MM.1S (cell line): Measurements from ENCODE around the gene TAC1.

Experiments
- DNase-seq: peaks from one replicate; pipeline ENCODE4 v3.0.0-alpha.2; 2015
- H2AFZ ChIP-seq: fragments of 300-600 bp; sonication (generic); 2 replicates; pipeline ENCODE4 v1.6.0; 2016; ENCODE audit warnings: antibody characterized with exemption, low read length
- H3F3A ChIP-seq: fragments of 300-600 bp; sonication (generic); 2 replicates; pipeline ENCODE4 v1.6.1; 2016; ENCODE audit warnings: mild to moderate bottlenecking, antibody characterized with exemption, low read length, moderate library complexity, mixed read lengths; ENCODE audit not compliant: insufficient read depth
- H3K27ac ChIP-seq: fragments of 300-600 bp; sonication (generic); 2 replicates; pipeline ENCODE4 v1.5.1; 2016; ENCODE audit warnings: mild to moderate bottlenecking, low read length
- H3K27me3 ChIP-seq: fragments of 300-600 bp; sonication (generic); replicated peaks from 2 replicates; pipeline ENCODE4 v1.6.0; 2016; ENCODE audit warnings: low read length; ENCODE audit not compliant: insufficient read depth
- H3K36me3 ChIP-seq: fragments of 300-600 bp; sonication (generic); replicated peaks from 2 replicates; pipeline ENCODE4 v1.6.1; 2016; ENCODE audit warnings: mild to moderate bottlenecking, low read length, mixed read lengths; ENCODE audit not compliant: insufficient read depth
- H3K4me1 ChIP-seq: fragments of 300-600 bp; sonication (generic); 2 replicates; pipeline ENCODE4 v1.6.1; 2016; ENCODE audit warnings: low read length, mixed read lengths
- H3K4me2 ChIP-seq: fragments of 300-600 bp; sonication (generic); 2 replicates; pipeline ENCODE4 v1.6.0; 2016; ENCODE audit warnings: low read depth, low read length
- H3K4me3 ChIP-seq: fragments of 300-600 bp; sonication (generic); 2 replicates; pipeline ENCODE4 v1.5.1; 2016; ENCODE audit warnings: low read length, mixed read lengths
- H3K79me2 ChIP-seq: fragments of 300-600 bp; sonication (generic); 2 replicates; pipeline ENCODE4 v1.6.1; 2016; ENCODE audit warnings: mixed run types, low read length, mixed read lengths
- H3K9ac ChIP-seq: fragments of 300-600 bp; sonication (generic); 2 replicates; pipeline ENCODE4 v1.6.1; 2016; ENCODE audit warnings: low read length, mixed read lengths
- H3K9me2 ChIP-seq: fragments of 300-600 bp; sonication (generic); replicated peaks from 2 replicates; pipeline ENCODE4 v1.6.1; 2016; ENCODE audit warnings: mild to moderate bottlenecking, low read length, mixed read lengths; ENCODE audit not compliant: insufficient read depth
- H3K9me3 ChIP-seq: fragments of 300-600 bp; sonication (generic); replicated peaks from 2 replicates; pipeline ENCODE4 v1.6.1; 2016; ENCODE audit warnings: mild to moderate bottlenecking, low read length, mixed read lengths; ENCODE audit not compliant: insufficient read depth
- H4K20me1 ChIP-seq: fragments of 300-600 bp; sonication (generic); 2 replicates; pipeline ENCODE4 v1.6.1; 2016; ENCODE audit warnings: mild to moderate bottlenecking, low read length, moderate library complexity, mixed read lengths; ENCODE audit not compliant: insufficient read depth
- CTCF ChIP-seq: fragments of 300-600 bp; sonication (generic); IDR thresholded peaks from 2 replicates; pipeline ENCODE4 v1.5.1; 2016; ENCODE audit warnings: antibody characterized with exemption, low read length, mixed read lengths
- EZH2 ChIP-seq: fragments of 300-600 bp; sonication (generic); optimal IDR thresholded peaks from 2 replicates; pipeline ENCODE3; 2017; ENCODE audit warnings: low read depth, mild to moderate bottlenecking, antibody characterized with exemption, low read length, mixed read lengths
- EZH2phosphoT487 ChIP-seq: fragments of 300-600 bp; sonication (generic); IDR thresholded peaks from 2 replicates; pipeline ENCODE4 v1.6.1; 2018; ENCODE audit warnings: antibody characterized with exemption, low read length

TAC1 gene

DNA sequence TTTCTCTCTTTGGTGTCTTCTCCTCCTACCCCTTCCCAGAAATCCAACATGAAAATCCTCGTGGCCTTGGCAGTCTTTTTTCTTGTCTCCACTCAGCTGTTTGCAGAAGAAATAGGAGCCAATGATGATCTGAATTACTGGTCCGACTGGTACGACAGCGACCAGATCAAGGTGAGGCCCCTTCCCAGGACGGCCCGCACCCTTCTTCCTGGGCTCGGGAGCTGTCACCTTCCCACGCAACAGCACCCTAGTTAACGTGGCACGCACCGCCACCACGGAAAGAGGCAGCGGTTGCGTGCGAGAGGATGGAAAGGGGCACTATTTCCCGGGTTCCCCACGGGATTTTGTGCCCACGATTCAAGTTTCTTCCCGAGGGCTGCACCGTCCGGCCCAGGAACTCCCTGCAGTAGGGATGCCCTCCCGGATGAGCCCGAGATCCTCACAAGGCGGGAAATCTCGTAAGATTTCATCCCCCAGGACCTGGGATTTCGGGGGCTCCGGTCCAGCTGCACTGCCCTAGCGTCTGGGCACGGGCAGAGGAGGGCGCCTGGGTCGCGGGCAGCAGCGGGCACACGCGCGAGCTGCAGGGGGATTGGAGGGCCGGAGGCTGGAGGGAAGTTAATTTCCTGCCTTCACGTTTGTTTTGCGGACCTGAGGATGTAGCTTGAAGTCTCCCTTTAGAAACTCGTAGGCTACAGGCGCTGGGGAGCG is 834 bp downstream of the TAC1 start:
- Histone ChIP-seq H3K9me3 (no peaks in the 10 kb centered on the region), H3K4me1 (no peaks in the 10 kb centered on the region), H4K20me1 (no peaks in the 10 kb centered on the region), H3K27ac (no peak overlapping the region), H3K4me2 (peak overlapping the region; percentile 21; the same call in 1 of the 2 replicates), H3K4me3 (no peak overlapping the region), H3K9ac (no peak overlapping the region), H3K9me2 (no peaks in the 10 kb centered on the region), H3K79me2 (no peaks in the 10 kb centered on the region), H2AFZ (0 out of 2 replicates have a peak overlapping the region, but pooled peaks have one; percentile 27), H3K36me3 (no peaks in the 10 kb centered on the region), H3F3A (no peaks in the 10 kb centered on the region), H3K27me3 (no peaks in the 10 kb centered on the region)
- TF ChIP-seq EZH2phosphoT487 (no peak), CTCF (no peak), EZH2 (no peak)
- DNase-seq: no peak

DNA sequence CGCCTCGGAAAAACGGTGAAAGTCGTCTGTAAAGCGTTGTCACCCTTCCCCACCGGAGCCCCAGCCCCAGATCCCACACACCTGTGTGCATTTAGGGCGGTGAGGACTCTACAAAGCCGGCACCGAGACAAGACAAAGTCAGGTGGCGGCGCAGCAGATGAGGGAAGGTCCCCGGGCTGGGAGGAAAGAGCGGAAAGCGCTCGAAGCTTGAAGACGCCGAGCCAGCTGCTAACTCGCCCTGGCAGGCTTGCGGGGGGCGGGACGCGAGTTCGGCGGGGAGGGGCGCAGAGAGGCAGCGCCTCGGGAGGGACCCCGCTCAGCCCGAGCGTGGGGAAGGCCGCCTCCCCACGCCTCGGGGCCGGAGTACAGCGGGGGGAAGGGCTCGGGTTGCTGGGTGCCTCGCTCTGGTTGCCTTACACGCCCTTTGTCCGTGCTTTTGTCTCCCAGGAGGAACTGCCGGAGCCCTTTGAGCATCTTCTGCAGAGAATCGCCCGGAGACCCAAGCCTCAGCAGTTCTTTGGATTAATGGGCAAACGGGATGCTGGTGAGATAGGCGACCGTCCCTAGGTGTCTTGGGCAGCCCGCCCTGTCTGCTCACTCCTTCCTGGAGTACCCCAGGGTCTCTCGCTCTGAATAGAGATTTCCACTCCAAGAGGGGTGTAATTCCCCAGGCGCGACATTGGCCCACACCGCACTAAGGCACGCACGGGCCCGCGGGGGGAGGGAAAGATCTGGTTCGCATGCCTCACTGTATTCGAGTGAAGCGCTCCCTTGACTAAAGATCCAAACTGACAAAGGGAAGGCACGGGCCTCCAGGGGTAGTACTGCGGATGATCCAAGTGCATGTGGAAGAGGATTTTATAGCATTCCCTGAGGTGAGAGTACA is 1.6 kb downstream of the TAC1 start:
- Histone ChIP-seq H3K4me1 (no peaks in the 10 kb centered on the region), H3K9me3 (no peaks in the 10 kb centered on the region), H3K9me2 (no peaks in the 10 kb centered on the region), H4K20me1 (no peaks in the 10 kb centered on the region), H3K4me2 (peak overlapping the region; percentile 21; the same call in 1 of the 2 replicates), H3K27ac (no peak overlapping the region), H3K4me3 (no peak overlapping the region), H2AFZ (peak overlapping the region; percentile 27; the same call in 1 of the 2 replicates), H3K79me2 (no peaks in the 10 kb centered on the region), H3K36me3 (no peaks in the 10 kb centered on the region), H3F3A (no peaks in the 10 kb centered on the region), H3K9ac (no peak overlapping the region), H3K27me3 (no peaks in the 10 kb centered on the region)
- TF ChIP-seq CTCF (no peak), EZH2phosphoT487 (no peak), EZH2 (no peak)
- DNase-seq: no peak

DNA sequence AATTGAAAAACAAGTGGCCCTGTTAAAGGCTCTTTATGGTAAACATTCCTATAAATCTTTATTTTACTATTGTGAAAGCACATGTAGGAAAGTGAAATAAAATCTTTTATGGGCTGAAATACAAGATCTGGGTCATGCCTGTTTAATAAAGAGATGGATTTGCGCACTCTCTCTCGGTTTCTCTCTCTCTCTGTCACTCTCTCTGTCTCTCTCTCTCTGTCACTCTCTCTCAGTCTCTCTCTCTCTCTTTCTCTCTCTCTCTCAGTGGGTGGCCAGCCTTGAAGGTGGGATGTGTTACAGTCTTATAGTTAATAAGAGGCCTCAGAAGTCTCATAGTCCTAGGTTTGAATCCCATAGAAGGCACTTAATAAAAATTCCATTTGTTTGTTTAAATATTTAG is 2.4 kb downstream of the TAC1 start:
- TF ChIP-seq CTCF: no peak
- TF ChIP-seq EZH2phosphoT487: no peak
- TF ChIP-seq EZH2: no peak
- Histone ChIP-seq H4K20me1 (no peaks in the 10 kb centered on the region), H3K4me1 (no peaks in the 10 kb centered on the region), H3F3A (no peaks in the 10 kb centered on the region), H3K36me3 (no peaks in the 10 kb centered on the region), H3K27me3 (no peaks in the 10 kb centered on the region), H3K4me3 (no peak overlapping the region), H3K9me2 (no peaks in the 10 kb centered on the region), H3K4me2 (no peak overlapping the region), H3K9me3 (no peaks in the 10 kb centered on the region), H3K27ac (no peak overlapping the region), H3K79me2 (no peaks in the 10 kb centered on the region), H2AFZ (no peak overlapping the region), H3K9ac (no peak overlapping the region)
- DNase-seq: no peak
